GM12878 (cell line): ENCODE data around the gene SLC6A17. TPM values are rescaled to one million over a fixed set of nuclear protein-coding genes. Genes with fewer than 3 reads are reported as not detected.

Source experiments
- ATAC-seq: fragments of 200-7000 bp; cut with Tn5 transposase; 3 replicates; pipeline ENCODE4 v1.9.1; 2020; ENCODE audit warnings: mild to moderate bottlenecking, moderate library complexity
- BruUV-seq: library from RNA; stranded (reverse); fragments of 400-500 nt; replicated peaks from 2 replicates; lab custom pipeline; 2021; lab: Mats Ljungman, UMichigan
- CTCF ChIA-PET: fragments of 300-600 bp; sonication (Branson Sonifier 250); formaldehyde crosslinking; extraction: SDS; loops from one replicate; lab custom pipeline; 2021; ENCODE audit warnings: inconsistent platforms; lab: Yijun Ruan, JAX
- POLR2A ChIA-PET: fragments of 350-600 bp; formaldehyde crosslinking; extraction: SDS; loops from one replicate; lab custom pipeline; 2021; ENCODE audit warnings: inconsistent platforms; lab: Charles Lee
- RAD21 ChIA-PET: fragments of 300-600 bp; sonication (Branson Sonifier 250); formaldehyde crosslinking; loops from one replicate; lab custom pipeline; 2023; ENCODE audit warnings: antibody characterized with exemption; ENCODE audit not compliant: unreplicated experiment; lab: Charles Lee
- SMC1A ChIA-PET: fragments of 300-600 bp; sonication (Branson Sonifier 250); formaldehyde crosslinking; loops from one replicate; lab custom pipeline; 2023; ENCODE audit not compliant: unreplicated experiment, uncharacterized antibody; lab: Charles Lee
- DNase-seq: peaks from one replicate; pipeline ENCODE4 v3.0.0-alpha.2; 2011; ENCODE audit warnings: low read depth, low spot score
- FAIRE-seq: peaks from 3 replicates; lab custom pipeline; 2011; peaks lifted over from hg19 to GRCh38; lab: Jason Lieb, UNC
- H2AFZ ChIP-seq: 2 replicates; pipeline ENCODE4 v1.6.0; 2011; ENCODE audit warnings: low read depth, low read length, control low read depth; ENCODE audit not compliant: control insufficient read depth
- H3K27ac ChIP-seq: 2 replicates; pipeline ENCODE4 v1.5.1; 2011; ENCODE audit warnings: control low read depth; ENCODE audit not compliant: control insufficient read depth, insufficient read depth
- H3K27me3 ChIP-seq, 2 experiments: replicated peaks in 1 of 2; 2 replicates each; pipeline versions ENCODE4 v1.6.0 to v1.6.1; 2011; ENCODE audit warnings: low read length in 1 of 2; ENCODE audit not compliant: control insufficient read depth in 2 of 2, insufficient read depth in 2 of 2
- H3K36me3 ChIP-seq, 2 experiments: 2 replicates each; pipeline ENCODE4 v1.5.1; 2011; ENCODE audit warnings: low read length in 1 of 2; ENCODE audit not compliant: control insufficient read depth in 2 of 2, insufficient read depth in 2 of 2
- H3K4me1 ChIP-seq: 2 replicates; pipeline ENCODE4 v1.6.1; 2011; ENCODE audit warnings: mild to moderate bottlenecking, low read length, moderate library complexity, mixed read lengths; ENCODE audit not compliant: control insufficient read depth, insufficient read depth
- H3K4me2 ChIP-seq: 2 replicates; pipeline ENCODE4 v1.6.0; 2011; ENCODE audit warnings: control low read depth; ENCODE audit not compliant: control insufficient read depth, insufficient read depth
- H3K4me3 ChIP-seq: fragments of 200-600 bp; sonication (generic); 2 replicates; pipeline ENCODE4 v1.5.1; 2016
- H3K79me2 ChIP-seq: 2 replicates; pipeline ENCODE4 v1.6.0; 2011; ENCODE audit warnings: low read length; ENCODE audit not compliant: control insufficient read depth, insufficient read depth
- H3K9ac ChIP-seq: 2 replicates; pipeline ENCODE4 v1.8.0; 2011; ENCODE audit warnings: low read length, control low read depth, mixed read lengths; ENCODE audit not compliant: control insufficient read depth, insufficient read depth
- H3K9me3 ChIP-seq: replicated peaks from 3 replicates; pipeline ENCODE4 v1.5.1; 2011; ENCODE audit warnings: mild to moderate bottlenecking, low read length; ENCODE audit not compliant: control insufficient read depth, insufficient read depth
- H4K20me1 ChIP-seq: 2 replicates; pipeline ENCODE4 v1.6.0; 2011; ENCODE audit not compliant: control insufficient read depth, insufficient read depth
- BACH1 ChIP-seq: fragments of 450-650 bp; IDR thresholded peaks from 2 replicates; pipeline ENCODE4 v1.6.1; 2017; ENCODE audit warnings: mild to moderate bottlenecking, borderline replicate concordance
- BCL3 ChIP-seq: IDR thresholded peaks from 2 replicates; pipeline ENCODE4 v1.6.1; 2011; ENCODE audit warnings: borderline replicate concordance, low read depth, mild to moderate bottlenecking, moderate library complexity, low read length; ENCODE audit not compliant: insufficient read depth, poor library complexity, severe bottlenecking
- CHD2 ChIP-seq: IDR thresholded peaks from 2 replicates; pipeline ENCODE4 v1.6.1; 2011; ENCODE audit warnings: low read depth, low read length, improper control_type of control experiment, borderline replicate concordance
- CREB1 ChIP-seq: IDR thresholded peaks from 2 replicates; pipeline ENCODE4 v1.6.1; 2012; ENCODE audit warnings: low read depth, mild to moderate bottlenecking, inconsistent platforms
- ESRRA ChIP-seq: IDR thresholded peaks from 2 replicates; pipeline ENCODE4 v1.6.1; 2012; ENCODE audit warnings: mild to moderate bottlenecking, low read length, improper control_type of control experiment
- HDAC2 ChIP-seq: fragments of 200-600 bp; sonication (generic); IDR thresholded peaks from 2 replicates; pipeline ENCODE4 v1.6.1; 2017
- IKZF2 ChIP-seq, 2 experiments: fragments of 450-650 bp; IDR thresholded peaks; 2 replicates each; pipeline ENCODE4 v1.6.1; 2017; ENCODE audit warnings: mild to moderate bottlenecking in 2 of 2, moderate library complexity in 2 of 2
- JUND ChIP-seq: IDR thresholded peaks from 2 replicates; pipeline ENCODE4 v1.6.1; 2012; ENCODE audit warnings: low read depth, mild to moderate bottlenecking, low read length, improper control_type of control experiment, moderate library complexity
- KLF5 ChIP-seq: fragments of 450-650 bp; IDR thresholded peaks from 2 replicates; pipeline ENCODE4 v1.6.1; 2014; ENCODE audit warnings: mild to moderate bottlenecking; ENCODE audit not compliant: partially characterized antibody
- NR2C1 ChIP-seq: fragments of 450-650 bp; IDR thresholded peaks from 2 replicates; pipeline ENCODE4 v1.6.1; 2017; ENCODE audit warnings: antibody characterized with exemption, mild to moderate bottlenecking, moderate library complexity
- NRF1 ChIP-seq: conservative IDR thresholded peaks from 2 replicates; pipeline ENCODE4 v1.6.1; 2011; ENCODE audit warnings: mild to moderate bottlenecking, low read depth, low read length, improper control_type of control experiment
- PBX3 ChIP-seq: IDR thresholded peaks from 2 replicates; pipeline ENCODE4 v1.6.1; 2011; ENCODE audit warnings: mild to moderate bottlenecking, low read depth, low read length, moderate library complexity; ENCODE audit not compliant: insufficient replicate concordance
- POLR2AphosphoS2 ChIP-seq: IDR thresholded peaks from 2 replicates; pipeline ENCODE4 v1.6.1; 2011; ENCODE audit warnings: low read depth, mild to moderate bottlenecking, low read length, improper control_type of control experiment, moderate library complexity
- RB1 ChIP-seq: fragments of 450-650 bp; formaldehyde crosslinking; IDR thresholded peaks from 2 replicates; pipeline ENCODE4 v1.6.1; 2017; ENCODE audit warnings: mild to moderate bottlenecking, borderline replicate concordance
- RBBP5 ChIP-seq: fragments of 200-600 bp; sonication (generic); conservative IDR thresholded peaks from 2 replicates; pipeline ENCODE4 v1.6.1; 2016
- SREBF1 ChIP-seq: IDR thresholded peaks from 2 replicates; pipeline ENCODE4 v1.6.1; 2012; ENCODE audit warnings: mild to moderate bottlenecking, low read length
- SUPT20H ChIP-seq: IDR thresholded peaks from 2 replicates; pipeline ENCODE4 v1.6.1; 2011; ENCODE audit warnings: low read depth, mild to moderate bottlenecking, low read length, moderate library complexity, borderline replicate concordance; ENCODE audit not compliant: control insufficient read depth
- WGBS: methylation state at CpG from one replicate; pipeline ENCODE4 v1.1.6; 2016; ENCODE audit warnings: low lambda C conversion rate; ENCODE audit not compliant: insufficient replicate concordance, insufficient coverage; ENCODE audit errors: missing lambda C conversion rate; 5-methylcytosine and 5-hydroxymethylcytosine counted together
- in situ Hi-C: fragments of 300-500 bp; cut with MboI; formaldehyde crosslinking; loops from 9 replicates; pipeline ENCODE4 v1.14.3; 2018; ENCODE audit warnings: mixed read lengths
- intact Hi-C: fragments of 100-400 bp; cut with micrococcal nuclease; formaldehyde crosslinking; loops from one replicate; pipeline ENCODE4 v1.14.2; 2022; ENCODE audit not compliant: unreplicated experiment
- polyA plus RNA-seq, 11 experiments: library from polyadenylated mRNA; depleted of rRNA in 4 of 11; unstranded in 6 of 11; stranded (reverse) in 5 of 11; fragments of >200 nt; fragmentation: Nextera tagmentation in 4 of 11; fragmentation: Illumina TruSeq in 1 of 11; extraction: Ambion mirVana in 4 of 11; extraction: Trizol in 1 of 11; gene quantifications; 1 replicate in 1 of 11; 2 replicates in 10 of 11; pipeline versions ENCODE4 v1.2.1 to v1.2.3, GENCODE V29; 2011 to 2016; ENCODE audit warnings: inconsistent platforms in 2 of 11, missing spikeins in 2 of 11, low read depth in 1 of 11
- total RNA-seq, 4 experiments: library from RNA; depleted of rRNA in 3 of 4; stranded (reverse); fragments of >200 nt in 3 of 4; fragmentation: Illumina TruSeq in 1 of 4; extraction: Trizol in 1 of 4; gene quantifications; 2 replicates each; pipeline versions ENCODE4 v1.2.1 to v1.2.3, GENCODE V29; 2013 to 2021
- TF ChIP-seq, protein P1 (sequence below): fragments of 150-350 bp; IDR thresholded peaks from 2 replicates; pipeline ENCODE4 v1.6.1; 2016; ENCODE audit warnings: low read depth, low read length

SLC6A17 gene
- total and polyA plus RNA-seq, 10 of the 15 experiments (the other 5 are each of a cell fraction or from before 2014, with no cell fraction given) = not detected

DNA sequence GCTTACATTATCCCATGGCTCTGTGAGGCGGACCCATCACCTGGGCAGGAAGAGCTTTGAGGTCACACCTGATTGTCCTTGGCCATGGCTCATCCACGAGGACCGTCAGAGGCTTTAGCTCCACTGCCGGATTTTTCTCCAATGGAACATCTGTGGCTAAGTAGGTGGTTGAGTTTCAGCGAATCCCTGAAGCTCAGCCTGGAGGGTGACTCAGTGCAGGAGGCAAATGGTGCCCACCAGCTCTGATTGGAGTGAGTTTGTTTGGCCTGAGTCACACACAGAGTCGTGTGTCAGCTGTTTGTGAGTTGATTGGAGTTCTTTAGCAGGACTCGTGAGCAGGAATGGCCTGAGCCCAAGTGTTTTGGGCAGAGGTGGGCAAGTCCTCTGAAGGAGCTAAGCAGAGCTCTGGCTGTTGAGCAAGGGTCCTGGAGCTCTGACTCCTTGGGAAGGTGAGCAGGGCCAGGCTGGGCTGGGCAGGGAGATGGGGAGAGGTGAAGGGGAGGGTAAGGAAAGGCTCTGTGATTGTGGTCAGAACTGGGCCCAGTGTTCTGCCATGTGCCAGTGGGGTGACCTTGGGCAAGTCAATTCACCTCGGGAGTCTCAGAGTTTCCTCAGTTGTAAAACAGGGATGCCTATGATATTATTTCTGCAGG, 2.0 kb downstream of the SLC6A17 start:
- RAD21 ChIA-PET = no interaction called here
- WGBS = 7% methylated on average over 8 of the region's 8 CpGs
- CTCF ChIA-PET = no interaction called here

More for the DNA sequence above, 2.0 kb downstream of the SLC6A17 start:
- Histone ChIP-seq H3K36me3 (no peaks in the 10 kb centered on the region), H3K9me3 (no peaks in the 10 kb centered on the region), H3K4me1 (no peaks in the 10 kb centered on the region)
- DNase-seq = no peak
- TF ChIP-seq BCL3 = no peak
- TF ChIP-seq CHD2 = no peak
- TF ChIP-seq RB1 = no peak
- TF ChIP-seq RBBP5 = no peak
- no peak for TF ChIP-seq CREB1
- TF ChIP-seq IKZF2 (IDR thresholded peaks at IDR 0.05) = no peak
- TF ChIP-seq PBX3 = no peak
- TF ChIP-seq ESRRA = no peak
- TF ChIP-seq, protein P1, sequence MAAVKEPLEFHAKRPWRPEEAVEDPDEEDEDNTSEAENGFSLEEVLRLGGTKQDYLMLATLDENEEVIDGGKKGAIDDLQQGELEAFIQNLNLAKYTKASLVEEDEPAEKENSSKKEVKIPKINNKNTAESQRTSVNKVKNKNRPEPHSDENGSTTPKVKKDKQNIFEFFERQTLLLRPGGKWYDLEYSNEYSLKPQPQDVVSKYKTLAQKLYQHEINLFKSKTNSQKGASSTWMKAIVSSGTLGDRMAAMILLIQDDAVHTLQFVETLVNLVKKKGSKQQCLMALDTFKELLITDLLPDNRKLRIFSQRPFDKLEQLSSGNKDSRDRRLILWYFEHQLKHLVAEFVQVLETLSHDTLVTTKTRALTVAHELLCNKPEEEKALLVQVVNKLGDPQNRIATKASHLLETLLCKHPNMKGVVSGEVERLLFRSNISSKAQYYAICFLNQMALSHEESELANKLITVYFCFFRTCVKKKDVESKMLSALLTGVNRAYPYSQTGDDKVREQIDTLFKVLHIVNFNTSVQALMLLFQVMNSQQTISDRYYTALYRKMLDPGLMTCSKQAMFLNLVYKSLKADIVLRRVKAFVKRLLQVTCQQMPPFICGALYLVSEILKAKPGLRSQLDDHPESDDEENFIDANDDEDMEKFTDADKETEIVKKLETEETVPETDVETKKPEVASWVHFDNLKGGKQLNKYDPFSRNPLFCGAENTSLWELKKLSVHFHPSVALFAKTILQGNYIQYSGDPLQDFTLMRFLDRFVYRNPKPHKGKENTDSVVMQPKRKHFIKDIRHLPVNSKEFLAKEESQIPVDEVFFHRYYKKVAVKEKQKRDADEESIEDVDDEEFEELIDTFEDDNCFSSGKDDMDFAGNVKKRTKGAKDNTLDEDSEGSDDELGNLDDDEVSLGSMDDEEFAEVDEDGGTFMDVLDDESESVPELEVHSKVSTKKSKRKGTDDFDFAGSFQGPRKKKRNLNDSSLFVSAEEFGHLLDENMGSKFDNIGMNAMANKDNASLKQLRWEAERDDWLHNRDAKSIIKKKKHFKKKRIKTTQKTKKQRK = no peak
- no peak for TF ChIP-seq SREBF1
- no peak for TF ChIP-seq POLR2AphosphoS2
- TF ChIP-seq JUND = no peak
- TF ChIP-seq BACH1 = no peak
- no peak for TF ChIP-seq NRF1
- TF ChIP-seq KLF5 = no peak
- TF ChIP-seq SUPT20H = no peak
- no peak for TF ChIP-seq HDAC2
- no peak for TF ChIP-seq NR2C1
- TF ChIP-seq, all 136 proteins: peak for 0
- H3K79me2 ChIP-seq = no peaks in the 10 kb centered on the region
- no peak overlapping the region for H3K4me2 ChIP-seq
- BruUV-seq = no TSS peak
- in situ Hi-C loops (no loop called here), intact Hi-C loops (no loop called here)
- no peak overlapping the region for H3K9ac ChIP-seq
- no peak overlapping the region for H3K4me3 ChIP-seq
- FAIRE-seq = no peak
- peaks cover 5 to 12% of the 10 kb centered on the region in 2 experiments; a peak in 3 of 4 replicates for H3K27me3 ChIP-seq
- POLR2A ChIA-PET = no interaction called here
- no peaks in the 10 kb centered on the region for H4K20me1 ChIP-seq
- SMC1A ChIA-PET = interaction anchor here (0.6 kb wide), 1 partner anchor 200 kb away, joined by 3 read pairs; no protein-coding TSS in a partner anchor
- H2AFZ ChIP-seq = no peak overlapping the region
- no peak for ATAC-seq
- no peak overlapping the region for H3K27ac ChIP-seq
